Kidney (tissue), 14 donors: Measurements from ENCODE around the gene TTC28. TPM values are rescaled to one million over a fixed set of nuclear protein-coding genes. Genes with fewer than 3 reads are reported as not detected.

Experiments used
- DNase-seq, 5 donors: peaks; one replicate each; pipeline ENCODE4 v3.0.0-alpha.2; 2013 to 2020
- FAIRE-seq: peaks from 2 replicates; lab custom pipeline; 2012; peaks lifted over from hg19 to GRCh38; lab: Jason Lieb, UNC
- H3K27ac ChIP-seq, 2 donors: one replicate each; pipeline ENCODE4 v1.7.0; 2013; ENCODE audit warnings: low read depth in 2 of 2, low read length in 2 of 2, inconsistent platforms in 1 of 2
- H3K27me3 ChIP-seq: one replicate; pipeline ENCODE4 v1.7.1; 2013; ENCODE audit warnings: low read length, inconsistent platforms; ENCODE audit not compliant: control insufficient read depth, insufficient read depth
- H3K36me3 ChIP-seq, 3 donors: one replicate each; pipeline versions ENCODE4 v1.7.0 to v1.7.1; 2013; ENCODE audit warnings: low read length in 3 of 3, control low read depth in 1 of 3, inconsistent platforms in 1 of 3; ENCODE audit not compliant: insufficient read depth in 3 of 3, control insufficient read depth in 2 of 3
- H3K4me1 ChIP-seq, 3 donors: one replicate each; pipeline versions ENCODE4 v1.7.0 to v1.7.1; 2013; ENCODE audit warnings: low read length in 3 of 3, inconsistent platforms in 1 of 3, low read depth in 1 of 3; ENCODE audit not compliant: control insufficient read depth in 2 of 3, insufficient read depth in 2 of 3
- H3K4me3 ChIP-seq, 3 donors: one replicate each; pipeline versions ENCODE4 v1.7.0 to v1.8.1; 2013; ENCODE audit warnings: low read length in 3 of 3, control low read depth in 1 of 3, inconsistent platforms in 1 of 3
- H3K9ac ChIP-seq, 3 donors: one replicate each; pipeline versions ENCODE4 v1.7.0 to v1.7.1; 2013; ENCODE audit warnings: low read length in 3 of 3, control low read depth in 1 of 3, inconsistent platforms in 1 of 3
- H3K9me3 ChIP-seq, 3 donors: one replicate each; pipeline versions ENCODE4 v1.7.0 to v1.7.1; 2013; ENCODE audit warnings: low read length in 3 of 3, control low read depth in 1 of 3, inconsistent platforms in 1 of 3; ENCODE audit not compliant: control insufficient read depth in 2 of 3, insufficient read depth in 1 of 3
- intact Hi-C: fragments of 100-400 bp; cut with DNase I; formaldehyde crosslinking; loops from one replicate; pipeline ENCODE4 v1.11.1; 2022
- polyA plus RNA-seq: library from polyadenylated mRNA; stranded (reverse); fragments of 350-450 nt; fragmentation: Illumina TruSeq; extraction: RNeasy Lipid Tissue Mini Kit (QIAGEN cat#74804); gene quantifications from one replicate; pipeline ENCODE4 v1.2.3, GENCODE V29; 2014; ENCODE audit warnings: low read depth, low replicate concordance; ENCODE audit not compliant: insufficient read depth
- total RNA-seq: library from RNA; stranded (reverse); fragmentation: NEBNext Ultra II Directional; extraction: Animal tissue kit (Norgen Biotek cat#: 25700); gene quantifications from one replicate; pipeline ENCODE4 v1.2.1, GENCODE V29; 2021
- TF ChIP-seq, protein P1 (sequence below): IDR thresholded peaks from 3 replicates; pipeline ENCODE4 v1.5.1; 2012; ENCODE audit warnings: mild to moderate bottlenecking, moderate library complexity, borderline replicate concordance; ENCODE audit not compliant: insufficient read depth; ENCODE audit errors: extremely low read depth
- donor health status: control.
- donor health status: control.
- donor health status: control.
- donor health status: control.
- donor health status: control.
- donor health status: DM: yes; HTN: yes; CAD: no.
- donor health status: Normal renal cell carcinoma (clear cell type).

The TTC28 gene
- total and polyA plus RNA-seq, 2 donors from 2014 or later = 3.5 to 40.2 TPM

DNA sequence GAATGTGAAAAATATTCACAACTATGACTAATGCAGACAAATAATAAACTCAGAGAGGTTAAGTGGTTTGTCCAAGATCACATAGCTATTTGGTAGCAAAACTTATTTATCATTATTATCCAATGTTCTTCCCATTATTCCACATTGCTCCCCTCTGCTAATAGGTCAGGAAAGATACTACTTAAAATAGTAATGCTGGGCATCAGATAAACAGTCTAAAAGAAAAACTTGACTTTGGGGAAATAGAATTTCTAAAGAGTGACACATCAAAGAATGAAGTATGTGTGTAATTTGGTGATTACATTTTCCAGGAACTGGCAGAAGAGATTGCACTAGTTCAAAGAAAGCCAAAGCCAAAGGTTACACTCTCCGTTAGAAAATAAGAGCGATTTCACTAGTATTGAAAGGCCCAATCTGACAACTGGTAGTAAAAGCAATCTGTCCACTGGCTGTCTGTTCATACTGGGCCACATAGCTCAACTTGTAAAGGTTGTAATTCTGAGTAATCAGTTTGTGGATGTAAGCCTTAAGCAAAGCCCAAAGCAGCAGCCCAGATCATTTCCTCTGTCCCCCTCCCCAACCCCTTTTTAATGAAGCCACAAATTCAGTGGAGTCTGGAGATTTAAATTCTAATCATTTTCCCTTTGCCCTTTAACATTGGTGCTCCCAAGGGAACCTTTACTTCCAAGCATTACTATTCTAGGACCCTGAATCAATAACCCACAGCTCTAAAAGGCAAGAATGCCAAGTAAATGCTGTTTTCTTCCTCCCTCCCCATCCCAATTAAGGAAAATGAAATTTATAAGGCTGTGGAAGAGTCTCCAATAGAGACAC is 283.5 kb downstream of the TTC28 start:
- Histone ChIP-seq H3K27me3 (no peaks in the 10 kb centered on the region), H3K36me3 (no peaks in the 10 kb centered on the region), H3K9ac (no peak overlapping the region), H3K27ac (no peak overlapping the region), H3K4me1 (no peaks in the 10 kb centered on the region), H3K4me3 (no peak overlapping the region), H3K9me3 (no peaks in the 10 kb centered on the region)
- peak in 1 of 5 donors; percentile 30 for DNase-seq
- TF ChIP-seq, protein P1, sequence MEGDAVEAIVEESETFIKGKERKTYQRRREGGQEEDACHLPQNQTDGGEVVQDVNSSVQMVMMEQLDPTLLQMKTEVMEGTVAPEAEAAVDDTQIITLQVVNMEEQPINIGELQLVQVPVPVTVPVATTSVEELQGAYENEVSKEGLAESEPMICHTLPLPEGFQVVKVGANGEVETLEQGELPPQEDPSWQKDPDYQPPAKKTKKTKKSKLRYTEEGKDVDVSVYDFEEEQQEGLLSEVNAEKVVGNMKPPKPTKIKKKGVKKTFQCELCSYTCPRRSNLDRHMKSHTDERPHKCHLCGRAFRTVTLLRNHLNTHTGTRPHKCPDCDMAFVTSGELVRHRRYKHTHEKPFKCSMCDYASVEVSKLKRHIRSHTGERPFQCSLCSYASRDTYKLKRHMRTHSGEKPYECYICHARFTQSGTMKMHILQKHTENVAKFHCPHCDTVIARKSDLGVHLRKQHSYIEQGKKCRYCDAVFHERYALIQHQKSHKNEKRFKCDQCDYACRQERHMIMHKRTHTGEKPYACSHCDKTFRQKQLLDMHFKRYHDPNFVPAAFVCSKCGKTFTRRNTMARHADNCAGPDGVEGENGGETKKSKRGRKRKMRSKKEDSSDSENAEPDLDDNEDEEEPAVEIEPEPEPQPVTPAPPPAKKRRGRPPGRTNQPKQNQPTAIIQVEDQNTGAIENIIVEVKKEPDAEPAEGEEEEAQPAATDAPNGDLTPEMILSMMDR = no peak
- FAIRE-seq = no peak
- intact Hi-C loops = no loop called here

DNA sequence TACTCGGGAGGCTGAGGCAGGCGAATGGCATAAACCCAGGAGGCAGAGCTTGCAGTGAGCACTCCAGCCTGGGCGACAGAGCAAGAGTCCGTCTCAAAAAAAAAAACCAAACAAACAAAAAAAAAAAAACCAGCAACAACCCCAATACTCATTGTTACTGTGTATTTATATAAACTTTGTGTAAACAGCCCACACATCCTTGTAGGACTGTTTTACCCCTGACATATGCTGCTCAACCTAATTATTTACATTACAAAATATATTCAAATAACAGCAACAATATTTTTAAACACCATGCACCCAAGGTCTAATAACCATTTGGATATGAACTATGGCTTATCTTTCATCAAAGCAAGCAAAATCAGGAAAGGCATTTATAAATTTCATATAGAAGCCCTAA is 284.1 kb downstream of the TTC28 start:
- no peak overlapping the region for H3K27ac ChIP-seq
- intact Hi-C loops = no loop called here
- no peak overlapping the region for H3K9ac ChIP-seq
- H3K36me3 ChIP-seq = no peaks in the 10 kb centered on the region
- TF ChIP-seq, protein P1 = no peak
- no peaks in the 10 kb centered on the region for H3K4me1 ChIP-seq
- H3K9me3 ChIP-seq = no peaks in the 10 kb centered on the region
- DNase-seq (no peak), FAIRE-seq (no peak)
- H3K27me3 ChIP-seq = no peaks in the 10 kb centered on the region
- H3K4me3 ChIP-seq = no peak overlapping the region

DNA sequence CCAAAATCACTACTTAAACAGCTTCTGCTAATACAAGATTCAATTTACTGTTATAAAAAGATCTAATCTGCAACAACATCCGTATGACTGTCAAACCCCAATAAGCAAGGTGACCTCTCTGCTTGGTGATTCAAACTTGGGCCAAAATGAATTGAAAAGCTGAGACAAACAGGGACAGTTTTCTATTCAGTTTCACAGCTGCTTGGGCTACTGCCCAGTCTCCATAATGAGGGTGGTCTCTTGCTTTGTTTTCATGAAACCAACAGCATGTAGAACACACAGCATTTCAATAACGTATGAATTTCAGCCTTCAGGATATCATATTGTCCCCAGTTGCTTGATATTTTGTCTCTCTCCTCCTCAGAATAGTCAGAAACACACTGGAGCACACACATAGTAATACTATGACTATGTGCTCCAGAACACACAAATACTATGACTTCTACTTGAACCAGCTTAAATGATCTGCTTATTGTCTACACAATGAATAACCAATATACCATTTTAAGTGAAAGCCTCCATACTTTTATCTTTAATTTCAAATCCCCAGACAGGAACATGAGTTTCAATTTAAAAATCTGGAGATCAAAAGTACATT is 285.0 kb downstream of the TTC28 start:
- FAIRE-seq (no peak), DNase-seq (peak in 1 of 5 donors; percentile 40)
- Histone ChIP-seq H3K4me1 (no peaks in the 10 kb centered on the region), H3K27ac (no peak overlapping the region), H3K36me3 (no peaks in the 10 kb centered on the region), H3K9ac (no peak overlapping the region), H3K27me3 (no peaks in the 10 kb centered on the region), H3K9me3 (no peaks in the 10 kb centered on the region), H3K4me3 (no peak overlapping the region)
- TF ChIP-seq, protein P1 = no peak
- intact Hi-C loops = no loop called here
